EH (cell line): Measurements from ENCODE around the gene COLQ.
A peak's percentile ranks its signal among the peaks of the same experiment; 100 is the strongest.
"Not testable (repeated sequence)": the region's sequence is repeated elsewhere in the genome, so short reads cannot be mapped to it uniquely, and the experiment has no call there.

Experiments
- DNase-seq: peaks from one replicate; pipeline ENCODE4 v3.0.0-alpha.2; 2015; ENCODE audit warnings: low read depth

COLQ gene

DNA sequence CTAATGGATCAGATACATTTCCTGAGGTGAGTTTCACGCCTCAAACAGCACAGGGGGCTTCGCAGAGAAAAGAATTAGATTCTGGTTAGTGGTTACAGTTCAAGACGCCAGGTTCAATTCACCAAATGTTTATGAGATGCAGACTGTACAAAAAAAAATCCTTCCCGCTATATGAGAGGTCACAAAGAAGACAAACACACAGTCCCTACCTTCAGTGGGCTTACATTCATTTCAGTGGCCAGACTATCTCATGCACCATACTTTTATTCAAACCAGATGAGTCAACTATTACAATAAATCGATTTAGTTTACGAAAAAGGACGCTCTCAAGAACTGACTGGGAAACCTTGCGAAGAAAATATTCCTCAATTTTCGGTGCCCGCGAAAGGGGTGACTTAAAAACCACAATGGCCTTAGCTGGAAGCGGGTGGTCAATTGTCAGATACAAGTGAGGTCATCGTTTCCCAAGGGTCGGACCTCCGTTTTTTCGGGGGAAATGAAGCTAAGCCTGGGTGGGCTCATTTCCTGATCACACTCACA, 94.9 kb downstream of the COLQ start:
- DNase-seq = no peak

DNA sequence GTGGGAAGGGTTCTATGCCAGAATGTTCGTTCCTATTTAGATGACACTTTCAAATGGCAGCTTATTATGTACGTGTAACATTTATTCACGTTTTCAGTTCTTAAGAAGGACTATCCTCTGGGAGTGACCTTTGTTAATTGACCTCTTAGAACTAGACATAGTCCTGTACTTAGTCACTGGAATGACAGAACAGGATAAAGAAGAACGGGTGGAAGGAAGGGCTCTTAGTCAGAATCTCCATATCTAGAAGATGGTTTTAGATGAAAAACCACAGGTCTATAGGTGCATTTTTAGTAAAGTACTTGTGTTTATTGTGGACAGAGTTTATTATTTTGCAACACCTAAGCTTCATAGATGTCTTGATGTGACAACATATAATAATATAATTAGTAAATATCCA, 100.6 kb downstream of the COLQ start:
- peak; percentile 64 for DNase-seq

DNA sequence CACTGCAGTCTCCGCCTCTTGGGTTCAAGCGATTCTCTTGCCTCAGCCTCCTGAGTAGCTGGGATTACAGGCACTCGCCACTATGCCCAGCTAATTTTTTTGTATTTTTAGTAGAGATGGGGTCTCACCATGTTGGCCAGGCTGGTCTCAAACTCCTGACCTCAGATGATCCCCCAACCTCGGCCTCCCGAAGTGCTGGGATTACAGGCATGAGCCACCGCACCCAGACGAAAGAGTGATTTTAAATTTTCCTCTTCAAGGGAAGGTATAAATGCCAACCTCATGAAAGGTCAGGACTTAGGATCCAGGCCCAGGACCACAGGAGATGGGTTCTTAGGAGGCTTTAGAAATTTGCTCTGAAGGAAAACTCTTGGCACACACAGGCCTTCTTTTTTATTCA, 110.5 kb downstream of the COLQ start:
- not testable (repeated sequence) for DNase-seq

DNA sequence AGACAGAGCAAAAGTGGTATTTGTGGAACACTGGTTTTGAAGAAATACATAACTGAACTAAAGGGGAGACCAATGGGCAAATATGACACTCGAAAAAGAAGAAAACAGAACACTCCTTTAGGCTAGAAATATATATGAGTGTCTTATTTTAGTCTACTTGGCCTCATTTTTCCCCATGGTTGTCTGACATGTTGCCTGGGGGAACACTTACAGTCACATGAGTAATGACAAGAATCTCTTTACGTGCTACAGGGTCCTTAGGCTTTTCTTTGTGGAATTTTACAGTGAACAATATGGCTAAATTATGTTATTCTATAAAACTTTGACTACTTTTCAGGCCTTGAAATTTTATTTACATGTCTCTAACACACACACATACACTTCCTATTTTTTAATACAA, 111.7 kb downstream of the COLQ start:
- DNase-seq = no peak

DNA sequence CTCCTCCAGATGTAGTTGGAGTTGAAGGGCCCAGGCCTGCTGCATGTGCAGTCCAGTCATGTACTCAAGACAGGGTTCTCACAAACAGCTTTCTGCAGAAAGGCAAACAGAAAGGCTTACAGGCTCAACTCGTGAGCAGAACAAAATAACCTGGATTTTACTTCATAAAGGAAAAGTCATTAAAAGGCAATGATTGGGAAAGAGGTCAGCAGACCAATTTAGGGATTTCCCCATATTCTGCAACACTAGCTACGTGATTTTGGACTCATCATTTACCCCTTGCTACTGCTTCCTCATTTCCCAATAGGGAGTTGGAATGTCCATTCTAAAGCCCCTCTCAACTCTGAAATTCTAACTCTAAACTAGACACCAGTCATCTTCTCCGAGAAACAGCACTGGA, 112.3 kb downstream of the COLQ start:
- DNase-seq = no peak

DNA sequence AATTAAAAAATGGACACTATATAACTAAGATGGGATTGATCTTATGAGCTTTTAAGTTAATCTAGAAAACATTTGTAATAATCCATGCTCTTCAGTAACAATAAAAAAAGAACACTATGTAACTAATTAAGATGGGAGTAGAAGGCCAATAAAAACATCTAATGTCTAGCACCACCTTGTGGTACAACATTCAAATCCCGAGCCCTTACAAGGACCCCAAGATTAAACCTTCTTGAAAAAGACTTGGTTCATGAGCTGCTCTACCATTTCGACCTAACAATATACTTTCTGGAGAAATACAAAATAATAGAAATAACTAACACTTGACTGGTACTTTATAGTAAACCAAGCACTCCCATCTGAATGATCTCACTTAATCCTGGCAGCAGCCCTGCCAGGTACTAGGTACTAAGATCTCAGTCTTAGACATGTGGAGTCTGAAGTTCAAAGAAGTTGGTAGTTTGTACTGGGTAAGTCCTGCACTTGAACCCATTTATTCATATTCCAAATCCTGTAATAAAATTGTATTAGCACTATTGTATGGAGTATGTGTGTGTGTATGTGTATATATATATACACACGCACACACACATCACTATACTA, 116.0 kb downstream of the COLQ start:
- DNase-seq = peak; percentile 67

DNA sequence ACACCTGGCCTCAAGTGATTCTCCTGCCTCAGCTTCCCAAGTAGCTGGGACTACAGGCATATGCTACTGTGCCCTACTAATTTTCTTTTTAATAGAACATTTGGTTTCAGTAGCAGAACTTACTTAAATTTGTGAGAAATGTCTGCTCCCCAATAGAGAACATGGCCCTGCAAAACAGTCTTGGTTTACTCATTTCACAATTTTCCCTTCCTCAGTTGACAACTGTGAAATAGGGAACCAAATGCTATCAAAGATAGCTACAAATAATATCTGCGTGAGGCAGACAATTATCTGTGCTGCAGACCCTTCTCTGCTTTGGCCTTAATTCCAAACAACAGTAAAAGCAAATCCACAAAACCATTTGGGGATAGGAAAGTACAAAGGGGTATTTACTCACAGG, 116.7 kb downstream of the COLQ start:
- DNase-seq = no peak

DNA sequence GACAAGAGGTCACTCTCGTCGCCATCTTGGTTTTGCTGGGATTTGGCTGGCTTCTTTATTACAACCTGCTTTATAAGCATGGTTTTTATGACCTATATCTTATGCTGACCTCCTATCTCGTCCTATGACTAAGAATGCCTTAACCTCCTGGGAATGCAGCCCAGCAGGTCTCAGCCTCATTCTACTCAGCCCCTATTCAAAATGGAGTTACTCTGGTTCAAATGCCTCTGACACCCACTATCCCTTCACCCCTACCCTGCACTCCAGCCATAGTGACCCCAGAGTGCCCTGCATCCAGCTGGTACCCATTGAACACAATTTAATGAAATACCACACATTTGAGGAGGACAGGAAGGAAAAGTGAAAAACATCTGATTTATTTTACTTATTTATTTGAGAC, 117.5 kb downstream of the COLQ start:
- no peak for DNase-seq

DNA sequence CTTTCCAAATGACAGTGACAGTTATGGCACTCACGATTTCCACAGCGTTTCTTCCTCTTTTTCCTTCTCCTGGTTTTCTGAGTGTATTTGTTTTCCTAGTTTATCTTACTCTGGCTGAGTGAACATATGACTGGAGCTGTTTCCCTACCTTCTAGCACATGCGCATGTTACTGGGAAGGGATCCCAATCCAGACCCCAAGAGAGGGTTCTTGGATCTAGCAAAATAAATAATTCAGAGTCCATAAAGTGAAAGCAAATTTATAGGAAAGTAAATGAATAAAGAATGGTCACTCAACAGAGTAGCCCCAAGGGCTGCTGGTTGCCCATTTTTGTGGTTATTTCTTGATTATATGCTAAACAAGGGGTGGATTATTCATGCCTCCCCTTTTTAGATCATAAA, 118.0 kb downstream of the COLQ start:
- no peak for DNase-seq

DNA sequence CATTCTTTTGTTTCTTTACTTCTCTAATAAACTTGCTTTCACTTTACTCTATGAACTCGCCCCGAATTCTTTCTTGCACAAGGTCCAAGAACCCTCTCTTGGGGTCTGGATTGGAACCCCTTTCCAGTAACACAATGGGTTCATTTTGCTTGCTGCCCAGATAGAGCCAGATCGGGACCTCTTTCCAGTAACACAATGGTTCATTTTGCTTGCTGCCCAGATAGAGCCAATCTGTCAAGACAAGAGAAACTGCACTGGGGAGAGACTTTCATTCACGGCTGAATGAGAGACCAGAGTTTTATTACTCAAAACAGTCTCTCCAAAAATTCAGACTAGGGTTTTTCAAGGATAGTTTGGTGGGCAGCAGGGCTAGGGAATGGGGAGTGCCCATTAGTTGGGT, 119.6 kb downstream of the COLQ start:
- no peak for DNase-seq
